ENCODE data around the gene KIF13A. TPM values are rescaled to one million over a fixed set of nuclear protein-coding genes. Genes with fewer than 3 reads are reported as not detected.

Gene KIF13A
- total and polyA plus RNA-seq, 9 of the 15 experiments (the other 6 are each of a cell fraction or from before 2014, with no cell fraction given) = 3.6 to 44.3 (median 29.7) TPM

GRCh38 chr6:17974570-17975368 lies 12.7 kb downstream of the KIF13A start:
- H3K4me1 ChIP-seq (replicated peaks in 1 of 2; ENCODE audit: control insufficient read depth in 2 of 2, insufficient read depth in 2 of 2, low read length in 2 of 2) = peaks cover 11 to 30% of the 10 kb centered on the region in 2 experiments
- 100% methylated on average over 5 of the region's 5 CpGs for WGBS (ENCODE audit: insufficient coverage, low coverage, missing lambda C conversion rate)
- H3K36me3 ChIP-seq (ENCODE audit: control insufficient read depth, insufficient read depth, low read length) = peaks cover 6% of the 10 kb centered on the region; the same call in 2 of the 3 replicates
- ATAC-seq = no peak
- H3K27me3 ChIP-seq (ENCODE audit: control insufficient read depth in 2 of 2, insufficient read depth in 2 of 2, low read length in 2 of 2) = no peaks in the 10 kb centered on the region
- H3K4me2 ChIP-seq (ENCODE audit: insufficient read depth, low read length) = no peak overlapping the region
- ChIA-PET CTCF (ENCODE audit: low intra/inter-chr PET ratio) (no interaction called here), POLR2A (interaction anchor here (0.9 to 3.8 kb wide), 4 partner anchors 11 to 170 kb away, joined by 3 to 26 read pairs (median 12); partner anchors contain the start of gene KIF13A)
- no peak overlapping the region for H2AFZ ChIP-seq (ENCODE audit: low read depth, low read length)
- TF ChIP-seq, protein P1, sequence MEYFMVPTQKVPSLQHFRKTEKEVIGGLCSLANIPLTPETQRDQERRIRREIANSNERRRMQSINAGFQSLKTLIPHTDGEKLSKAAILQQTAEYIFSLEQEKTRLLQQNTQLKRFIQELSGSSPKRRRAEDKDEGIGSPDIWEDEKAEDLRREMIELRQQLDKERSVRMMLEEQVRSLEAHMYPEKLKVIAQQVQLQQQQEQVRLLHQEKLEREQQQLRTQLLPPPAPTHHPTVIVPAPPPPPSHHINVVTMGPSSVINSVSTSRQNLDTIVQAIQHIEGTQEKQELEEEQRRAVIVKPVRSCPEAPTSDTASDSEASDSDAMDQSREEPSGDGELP (CRISPR knock-in tag; IDR thresholded peaks at IDR 0.05; ENCODE audit: borderline replicate concordance) = no peak
- no peak overlapping the region for H3K4me3 ChIP-seq
- DNase-seq (ENCODE audit: extremely low read depth in 1 of 4, low spot score in 3 of 4) = no peak
- no TSS peak for BruUV-seq (replicated peaks)
- no peak overlapping the region for H3K27ac ChIP-seq (ENCODE audit: extremely low read depth, low read depth, low read length)
- no peak overlapping the region for H3K9ac ChIP-seq (ENCODE audit: insufficient read depth in 1 of 2, low read depth in 2 of 2, low read length in 2 of 2)
- FAIRE-seq = no peak
- H3K9me3 ChIP-seq (replicated peaks; ENCODE audit: control insufficient read depth, insufficient read depth, low read depth, low read length) = no peaks in the 10 kb centered on the region; the same call in 1 of the 2 replicates
- H4K20me1 ChIP-seq (replicated peaks; ENCODE audit: control insufficient read depth, insufficient read depth, low read length) = no peaks in the 10 kb centered on the region
- H3K79me2 ChIP-seq (ENCODE audit: control insufficient read depth, insufficient read depth, low read length) = peaks cover 79% of the 10 kb centered on the region
- in situ Hi-C loops (cut with MboI) = no loop called here
- no peaks in the 10 kb centered on the region for H3K9me1 ChIP-seq (ENCODE audit: control insufficient read depth, insufficient read depth, low read length)
- intact Hi-C loops (cut with micrococcal nuclease) = no loop called here
